Measurements from ENCODE around the gene NTN1. TPM values are rescaled to one million over a fixed set of nuclear protein-coding genes. Genes with fewer than 3 reads are reported as not detected.

Gene NTN1
- total RNA-seq, 1 experiment from 2014 or later = 1.2 TPM

DNA sequence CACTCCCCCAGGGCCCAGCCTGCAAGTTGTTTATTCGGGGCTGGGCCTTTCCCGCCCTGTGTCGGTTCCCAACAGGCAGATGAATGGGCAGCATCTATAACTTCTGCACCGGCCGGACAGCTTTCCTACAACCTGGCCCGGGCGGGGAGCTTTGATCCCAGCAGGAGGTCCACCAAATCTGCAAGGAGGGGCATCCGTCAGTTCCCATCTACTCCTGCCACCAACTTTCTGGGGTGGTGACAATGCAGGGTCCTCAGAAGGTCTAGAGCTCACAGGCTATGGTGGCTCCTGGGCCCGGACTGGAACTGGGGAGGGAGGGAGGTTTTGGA lies 211.9 kb downstream of the NTN1 start:
- no peak overlapping the region for H2AFZ ChIP-seq (ENCODE audit: low read length)
- H3K27me3 ChIP-seq (ENCODE audit: insufficient read depth, low read length) = no peaks in the 10 kb centered on the region
- H3K23me2 ChIP-seq (ENCODE audit: insufficient read length, low read depth, low read length, poor library complexity, severe bottlenecking) = no peaks in the 10 kb centered on the region
- H2BK20ac ChIP-seq (ENCODE audit: low read depth, low read length, poor library complexity, severe bottlenecking) = no peak overlapping the region
- no peak overlapping the region for H2BK120ac ChIP-seq (ENCODE audit: low read depth, low read length, poor library complexity, severe bottlenecking)
- H2BK12ac ChIP-seq (ENCODE audit: insufficient read length, low read depth, low read length) = no peak overlapping the region
- WGBS (ENCODE audit: extremely low coverage, insufficient read length, low lambda C conversion rate) = no CpG with 5 or more reads among the region's 9 CpGs
- no peak for DNase-seq
- no peak overlapping the region for H2AK5ac ChIP-seq (ENCODE audit: insufficient read length, low read length)
- H3K79me1 ChIP-seq (ENCODE audit: insufficient read depth, low read depth, low read length, poor library complexity, severe bottlenecking) = no peaks in the 10 kb centered on the region
- no peak overlapping the region for H3T11ph ChIP-seq (ENCODE audit: low read length)
- H3K4me3 Mint-ChIP-seq = no peak overlapping the region
- H4K91ac ChIP-seq (ENCODE audit: insufficient read length, low read depth, low read length) = no peak overlapping the region
- no peak overlapping the region for H3K4me2 ChIP-seq (ENCODE audit: insufficient read depth, insufficient read length, low read length)
- no peaks in the 10 kb centered on the region for H3K36me3 Mint-ChIP-seq (ENCODE audit: insufficient read depth in 1 of 3, low read depth in 3 of 3)
- no peaks in the 10 kb centered on the region for H4K20me1 ChIP-seq (ENCODE audit: control insufficient read depth, insufficient read depth, insufficient read length)
- H3K4me1 ChIP-seq (ENCODE audit: insufficient read depth, low read length) = no peaks in the 10 kb centered on the region; the same call in 1 of the 2 replicates
- H4K5ac ChIP-seq (ENCODE audit: insufficient read length, low read depth, low read length) = no peak overlapping the region
- H3K18ac ChIP-seq (ENCODE audit: insufficient read length, low read depth, low read length) = no peak overlapping the region
- no peak for TF ChIP-seq CTCF (conservative IDR thresholded peaks at IDR 0.05)
- no peak overlapping the region for H3K27ac ChIP-seq (ENCODE audit: insufficient read length, low read depth, low read length)
- peaks cover 2 to 5% of the 10 kb centered on the region in 2 experiments; a peak in 3 of 4 replicates for H3K4me1 Mint-ChIP-seq
- no peak overlapping the region for H4K8ac ChIP-seq (replicated peaks; ENCODE audit: insufficient read length, low read depth, low read length)
- no peaks in the 10 kb centered on the region for H3K9me3 ChIP-seq (ENCODE audit: control insufficient read depth, low read depth, low read length)
- H3K23ac ChIP-seq (ENCODE audit: insufficient read length, low read depth, low read length) = no peak overlapping the region
- H3K14ac ChIP-seq (ENCODE audit: insufficient read depth, low read length) = no peak overlapping the region
- no peaks in the 10 kb centered on the region for H3K9me3 Mint-ChIP-seq
- H3K27ac Mint-ChIP-seq = no peak overlapping the region
- no peak overlapping the region for H3K56ac ChIP-seq (ENCODE audit: insufficient read length, low read depth, low read length)
- H3K9ac ChIP-seq (ENCODE audit: extremely low read depth, insufficient read length, low read length) = no peak overlapping the region
- H2BK15ac ChIP-seq (ENCODE audit: low read depth, low read length) = no peak overlapping the region
- H3K4ac ChIP-seq (ENCODE audit: low read depth, low read length) = no peak overlapping the region
- H3K27me3 Mint-ChIP-seq (ENCODE audit: low read depth) = peaks cover 5% of the 10 kb centered on the region
- H3K79me2 ChIP-seq (ENCODE audit: insufficient read depth, low read length) = no peaks in the 10 kb centered on the region
- no peak overlapping the region for H2BK5ac ChIP-seq (ENCODE audit: insufficient read length, low read length)
